ENCODE results near the gene SLC2A11. TPM values are rescaled to one million over a fixed set of nuclear protein-coding genes. Genes with fewer than 3 reads are reported as not detected.

Gene SLC2A11
- total and polyA plus RNA-seq, 9 donors: 13.7 to 25.3 (median 16.8) TPM

DNA sequence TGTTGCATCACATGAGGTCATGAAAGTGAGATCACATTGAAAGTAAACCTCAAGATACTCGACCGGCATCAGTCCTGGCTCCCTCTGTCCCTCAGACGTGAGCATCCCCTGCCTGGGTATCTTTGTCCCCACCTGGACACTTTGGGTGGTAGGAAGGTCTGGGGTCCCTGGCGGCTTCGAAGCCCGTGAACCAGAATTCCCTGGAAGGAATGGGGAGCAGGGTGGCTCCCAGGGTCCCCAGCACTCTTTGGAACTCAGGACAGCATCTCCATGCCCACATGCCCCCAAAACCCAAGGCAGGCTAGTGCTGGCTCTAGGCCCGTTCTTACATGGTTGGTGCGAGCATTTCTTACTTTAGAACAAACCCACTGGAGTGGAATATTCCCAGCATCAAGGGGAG is 26.4 kb upstream of the SLC2A11 start:
- H3K36me3 ChIP-seq: no peaks in the 10 kb centered on the region
- DNase-seq: peak in 2 of 5 donors; percentile 12 to 27
- intact Hi-C loops (cut with DNase I): no loop called here
- H3K4me1 ChIP-seq (ENCODE audit: insufficient read depth): peaks cover 7% of the 10 kb centered on the region
- WGBS, 3 donors: 88 to 94% (median 90%) methylated on average over 8 of the region's 8 CpGs
- no peak overlapping the region for H3K4me3 ChIP-seq
- H3K27ac ChIP-seq: no peak overlapping the region
- TF ChIP-seq EP300 (IDR thresholded peaks at IDR 0.05) (no peak), POLR2A (IDR thresholded peaks at IDR 0.05) (no peak)
- TF ChIP-seq, protein P1, sequence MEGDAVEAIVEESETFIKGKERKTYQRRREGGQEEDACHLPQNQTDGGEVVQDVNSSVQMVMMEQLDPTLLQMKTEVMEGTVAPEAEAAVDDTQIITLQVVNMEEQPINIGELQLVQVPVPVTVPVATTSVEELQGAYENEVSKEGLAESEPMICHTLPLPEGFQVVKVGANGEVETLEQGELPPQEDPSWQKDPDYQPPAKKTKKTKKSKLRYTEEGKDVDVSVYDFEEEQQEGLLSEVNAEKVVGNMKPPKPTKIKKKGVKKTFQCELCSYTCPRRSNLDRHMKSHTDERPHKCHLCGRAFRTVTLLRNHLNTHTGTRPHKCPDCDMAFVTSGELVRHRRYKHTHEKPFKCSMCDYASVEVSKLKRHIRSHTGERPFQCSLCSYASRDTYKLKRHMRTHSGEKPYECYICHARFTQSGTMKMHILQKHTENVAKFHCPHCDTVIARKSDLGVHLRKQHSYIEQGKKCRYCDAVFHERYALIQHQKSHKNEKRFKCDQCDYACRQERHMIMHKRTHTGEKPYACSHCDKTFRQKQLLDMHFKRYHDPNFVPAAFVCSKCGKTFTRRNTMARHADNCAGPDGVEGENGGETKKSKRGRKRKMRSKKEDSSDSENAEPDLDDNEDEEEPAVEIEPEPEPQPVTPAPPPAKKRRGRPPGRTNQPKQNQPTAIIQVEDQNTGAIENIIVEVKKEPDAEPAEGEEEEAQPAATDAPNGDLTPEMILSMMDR (IDR thresholded peaks at IDR 0.05): no peak
- no peaks in the 10 kb centered on the region for H3K9me3 ChIP-seq
- no peaks in the 10 kb centered on the region for H3K27me3 ChIP-seq

DNA sequence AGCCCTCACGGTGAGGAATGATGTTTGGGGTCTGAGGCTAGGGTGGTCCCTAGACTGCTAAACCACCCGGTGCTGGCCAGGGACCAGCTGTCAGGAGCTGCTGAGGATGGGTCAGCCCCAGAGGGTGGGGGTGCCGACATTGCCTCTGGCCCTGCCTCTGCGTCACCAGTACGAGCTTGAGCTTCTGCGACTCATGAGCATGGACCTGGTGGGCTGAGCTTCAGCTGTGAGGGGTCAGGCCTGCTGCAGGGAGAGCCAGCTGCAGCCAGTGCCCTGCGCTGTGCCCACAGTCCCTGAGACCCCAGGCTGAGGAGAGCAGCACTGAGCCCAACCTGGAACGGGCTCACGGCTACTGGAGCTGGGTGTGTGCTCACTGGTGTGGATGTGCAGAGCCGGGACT is 25.9 kb upstream of the SLC2A11 start:
- H3K27ac ChIP-seq: no peak overlapping the region
- H3K4me3 ChIP-seq: no peak overlapping the region
- intact Hi-C loops (cut with DNase I): no loop called here
- no peak for TF ChIP-seq POLR2A (IDR thresholded peaks at IDR 0.05)
- no peak for TF ChIP-seq EP300 (IDR thresholded peaks at IDR 0.05)
- TF ChIP-seq, protein P1 (IDR thresholded peaks at IDR 0.05): no peak
- no peaks in the 10 kb centered on the region for H3K9me3 ChIP-seq
- no peaks in the 10 kb centered on the region for H3K27me3 ChIP-seq
- peaks cover 7% of the 10 kb centered on the region for H3K4me1 ChIP-seq (ENCODE audit: insufficient read depth)
- no peaks in the 10 kb centered on the region for H3K36me3 ChIP-seq
- 58 to 89% (median 59%) methylated on average over 10 of the region's 10 CpGs for WGBS, 3 donors
- DNase-seq: peak in 2 of 5 donors; percentile 20 to 31

DNA sequence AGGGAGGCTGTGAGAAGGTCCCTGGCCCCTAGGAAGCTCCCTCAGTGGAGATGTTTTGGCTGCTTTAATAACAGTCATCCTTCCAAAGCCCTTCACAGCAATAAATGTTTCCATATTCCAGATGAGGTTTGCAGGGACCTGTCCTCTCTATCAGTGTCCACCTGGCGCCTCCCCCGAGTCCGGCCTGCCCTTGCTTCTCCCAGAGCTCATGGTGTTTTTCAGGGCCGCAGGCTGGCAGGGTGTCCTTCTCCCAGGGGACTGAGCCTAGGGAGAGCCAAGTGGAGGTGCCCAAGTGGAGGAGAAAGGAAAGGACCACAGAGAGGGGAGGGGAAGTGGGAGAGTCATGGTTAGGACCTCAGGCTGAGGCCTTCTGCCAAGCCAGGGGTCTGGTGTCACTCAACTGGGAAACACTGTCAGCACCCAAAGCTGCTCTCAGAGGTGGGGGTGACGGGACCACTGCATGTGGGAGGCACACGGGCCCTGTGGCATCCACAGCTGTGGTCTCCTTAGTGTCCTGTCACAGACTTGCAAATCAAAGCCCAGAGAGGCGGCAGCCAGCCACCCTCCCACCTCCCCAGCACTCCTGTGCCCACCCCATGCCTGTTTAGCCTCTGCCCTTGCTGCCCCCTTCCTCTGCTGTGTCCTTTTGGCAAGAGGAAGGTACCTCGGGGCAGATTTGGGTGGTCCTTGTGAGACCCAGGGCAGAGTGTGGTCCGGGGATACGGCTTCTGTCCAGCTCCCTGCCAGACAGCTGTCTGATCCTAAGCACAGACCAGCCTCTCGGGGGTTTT is 25.3 kb upstream of the SLC2A11 start:
- no peaks in the 10 kb centered on the region for H3K9me3 ChIP-seq
- intact Hi-C loops (cut with DNase I): no loop called here
- no peaks in the 10 kb centered on the region for H3K27me3 ChIP-seq
- DNase-seq: peak in 3 of 5 donors; percentile 15 to 32 (median 16)
- no peak for TF ChIP-seq EP300 (IDR thresholded peaks at IDR 0.05)
- TF ChIP-seq, protein P1 (IDR thresholded peaks at IDR 0.05): no peak
- no peak for TF ChIP-seq POLR2A (IDR thresholded peaks at IDR 0.05)
- H3K27ac ChIP-seq: no peak overlapping the region
- 73 to 75% (median 74%) methylated on average over 11 of the region's 11 CpGs for WGBS, 3 donors
- no peaks in the 10 kb centered on the region for H3K36me3 ChIP-seq
- H3K4me1 ChIP-seq (ENCODE audit: insufficient read depth): peaks cover 7% of the 10 kb centered on the region
- no peak overlapping the region for H3K4me3 ChIP-seq

DNA sequence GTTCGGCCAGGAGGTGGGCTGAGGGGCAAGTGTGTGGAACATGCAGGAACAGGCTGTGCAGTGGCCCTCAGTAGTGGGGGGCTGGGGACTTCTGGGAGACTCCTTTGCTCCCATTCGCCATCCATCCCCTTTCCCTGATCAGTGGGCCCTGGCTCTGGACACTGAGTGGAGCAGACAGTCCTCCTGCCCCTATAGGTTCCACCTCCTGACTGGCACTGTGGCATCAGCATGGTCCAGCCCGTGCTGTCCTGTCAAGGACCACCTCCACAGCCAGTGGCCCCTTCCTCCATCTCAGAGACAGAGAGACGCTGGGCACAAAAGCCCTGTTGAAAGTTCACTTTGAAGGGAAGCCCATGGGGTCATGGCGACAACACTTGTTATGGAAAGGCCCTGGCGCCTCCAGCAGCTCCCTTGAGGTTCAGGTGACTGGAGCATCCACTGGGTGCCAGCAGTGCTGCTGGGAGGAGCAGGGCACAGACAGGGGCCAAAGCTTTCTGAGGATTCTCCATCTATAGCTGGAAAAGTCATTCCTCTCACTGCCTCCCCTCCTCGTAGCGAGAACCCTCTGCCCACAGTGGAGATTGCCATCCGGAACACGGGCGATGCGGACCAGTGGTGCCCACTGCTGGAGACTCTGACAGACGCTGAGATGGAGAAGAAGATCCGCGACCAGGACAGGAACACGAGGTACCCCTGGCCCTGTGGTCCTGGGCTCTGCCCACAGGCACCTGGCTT is 24.5 kb upstream of the SLC2A11 start:
- Histone ChIP-seq H3K27me3 (no peaks in the 10 kb centered on the region), H3K4me3 (no peak overlapping the region), H3K9me3 (no peaks in the 10 kb centered on the region), H3K4me1 (ENCODE audit: insufficient read depth) (peaks cover 7% of the 10 kb centered on the region), H3K36me3 (no peaks in the 10 kb centered on the region), H3K27ac (no peak overlapping the region)
- 82 to 87% (median 86%) methylated on average over 16 of the region's 16 CpGs for WGBS, 3 donors
- intact Hi-C loops (cut with DNase I): no loop called here
- TF ChIP-seq, protein P1 (IDR thresholded peaks at IDR 0.05): no peak
- no peak for TF ChIP-seq EP300 (IDR thresholded peaks at IDR 0.05)
- no peak for TF ChIP-seq POLR2A (IDR thresholded peaks at IDR 0.05)
- DNase-seq: peak in 3 of 5 donors; percentile 14 to 32 (median 21)
